Gastrocnemius medialis (tissue), 4 donors: ENCODE data around the gene CC2D2A. TPM values are rescaled to one million over a fixed set of nuclear protein-coding genes. Genes with fewer than 3 reads are reported as not detected.
A peak's percentile ranks its signal among the peaks of the same experiment; 100 is the strongest.

Source experiments
- ATAC-seq, 2 donors: fragments of 150-250 bp; one replicate each; pipeline ENCODE4 v1.9.1; 2016
- DNase-seq, 2 donors: peaks; one replicate each; pipeline ENCODE4 v3.0.0-alpha.2; 2019
- H3K27ac ChIP-seq, 4 donors: fragments of 200-600 bp; sonication (generic); 1 replicate in 1 of 4; 2 replicates in 3 of 4; pipeline ENCODE4 v1.5.1; 2016 to 2018; ENCODE audit warnings: mild to moderate bottlenecking in 2 of 4, moderate library complexity in 1 of 4
- H3K27me3 ChIP-seq, 3 donors: fragments of 200-600 bp; sonication (generic) in 2 of 3; 1 replicate in 1 of 3; 2 replicates in 2 of 3; pipeline versions ENCODE4 v1.5.1 to v1.6.0; 2016 to 2019; ENCODE audit warnings: mild to moderate bottlenecking in 1 of 3, moderate library complexity in 1 of 3
- H3K36me3 ChIP-seq, 2 donors: fragments of 200-600 bp; sonication (generic) in 1 of 2; one replicate each; pipeline ENCODE4 v1.5.1; 2017 to 2018
- H3K4me1 ChIP-seq, 2 donors: fragments of 200-600 bp; sonication (generic) in 1 of 2; one replicate each; pipeline ENCODE4 v1.5.1; 2016 to 2017; ENCODE audit warnings: mild to moderate bottlenecking in 2 of 2
- H3K4me3 ChIP-seq, 4 donors: fragments of 200-600 bp; sonication (generic) in 3 of 4; 1 replicate in 1 of 4; 2 replicates in 3 of 4; pipeline ENCODE4 v1.5.1; 2016 to 2019; ENCODE audit warnings: mild to moderate bottlenecking in 2 of 4
- H3K9me3 ChIP-seq, 3 donors: fragments of 200-600 bp; sonication (generic) in 2 of 3; 1 replicate in 1 of 3; 2 replicates in 2 of 3; pipeline ENCODE4 v1.5.1; 2016 to 2019
- POLR2A ChIP-seq, 2 donors: fragments of 450-650 bp; IDR thresholded peaks; one replicate each; pipeline ENCODE4 v1.6.1; 2017; ENCODE audit warnings: antibody characterized with exemption in 2 of 2, mild to moderate bottlenecking in 2 of 2, moderate library complexity in 2 of 2
- in situ Hi-C, 4 donors: fragments of 200-750 bp; cut with MboI; loops; one replicate each; pipeline versions ENCODE4 v1.15.0 to v1.8.0; 2017; ENCODE audit warnings: low sequenced_read_pairs in 4 of 4
- intact Hi-C: fragments of 100-400 bp; cut with DNase I; formaldehyde crosslinking; loops from one replicate; pipeline ENCODE4 v1.15.1; 2023; ENCODE audit warnings: low total_unique reads
- total RNA-seq, 4 donors: library from RNA; depleted of rRNA; stranded (reverse); fragments of >200 nt; gene quantifications; one replicate each; pipeline versions ENCODE4 v1.1.0 to v1.2.3, GENCODE V29; 2016
- TF ChIP-seq, protein P1 (sequence below), 5 experiments: fragments of 450-650 bp in 3 of 5; fragments of 200-600 bp in 2 of 5; sonication (generic) in 2 of 5; IDR thresholded peaks in 4 of 5; conservative IDR thresholded peaks in 1 of 5; 1 replicate in 4 of 5; 2 replicates in 1 of 5; pipeline ENCODE4 v1.5.1; 2016 to 2019; ENCODE audit warnings: antibody characterized with exemption in 5 of 5, mild to moderate bottlenecking in 3 of 5, moderate library complexity in 3 of 5

The CC2D2A gene
- total RNA-seq: 1 to 10 TPM; 1.1 to 4.0 (median 2.9) TPM

DNA sequence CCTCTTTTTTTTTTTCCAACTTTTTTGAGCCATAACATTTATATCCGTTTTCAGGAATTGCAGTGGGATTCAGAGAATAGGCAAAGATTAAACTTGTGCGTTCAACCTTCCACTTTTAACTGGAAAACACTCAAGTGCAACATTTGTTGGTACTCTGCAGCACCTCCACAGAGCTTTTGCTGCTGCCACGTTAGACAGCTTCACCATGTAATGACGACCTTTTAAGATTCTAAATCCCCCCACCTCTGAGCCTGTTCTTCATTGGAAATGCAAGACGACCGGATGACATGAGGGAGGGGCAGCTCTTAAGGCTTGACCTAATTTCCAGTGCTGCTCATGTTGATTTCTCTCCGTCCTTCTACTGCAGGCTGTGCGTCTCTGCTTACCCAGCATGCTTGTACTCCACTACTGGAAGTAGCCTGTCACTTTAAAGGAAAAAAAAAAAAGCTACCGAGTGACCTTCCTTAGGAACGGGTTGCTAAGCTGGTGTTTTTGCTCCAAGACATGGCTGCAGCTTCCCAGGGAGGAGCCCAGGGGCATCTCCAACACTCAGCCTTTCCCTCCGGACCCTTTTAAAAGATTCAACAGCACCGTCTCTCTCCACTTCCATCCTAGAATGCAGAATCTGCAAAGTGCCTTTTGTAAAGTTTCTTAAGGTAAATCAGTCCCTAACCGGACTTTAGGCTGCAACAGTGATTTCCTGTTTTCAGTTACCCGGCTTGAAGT lies at the start of gene CC2D2A:
CC2D2A (plus strand) TSS at position 481 of the 726 bp plus-strand sequence. CDS start 6,051 bp downstream, outside the sequence.
- intact Hi-C loops: loop anchor here (5.0 to 10.0 kb wide), 2 partner anchors 335 to 1987 kb away; partner anchors contain the start of gene RAB28
- DNase-seq (peak in 1 of 2 donors; percentile 12), ATAC-seq (peak; percentile 64 to 82)
- TF ChIP-seq, protein P1, sequence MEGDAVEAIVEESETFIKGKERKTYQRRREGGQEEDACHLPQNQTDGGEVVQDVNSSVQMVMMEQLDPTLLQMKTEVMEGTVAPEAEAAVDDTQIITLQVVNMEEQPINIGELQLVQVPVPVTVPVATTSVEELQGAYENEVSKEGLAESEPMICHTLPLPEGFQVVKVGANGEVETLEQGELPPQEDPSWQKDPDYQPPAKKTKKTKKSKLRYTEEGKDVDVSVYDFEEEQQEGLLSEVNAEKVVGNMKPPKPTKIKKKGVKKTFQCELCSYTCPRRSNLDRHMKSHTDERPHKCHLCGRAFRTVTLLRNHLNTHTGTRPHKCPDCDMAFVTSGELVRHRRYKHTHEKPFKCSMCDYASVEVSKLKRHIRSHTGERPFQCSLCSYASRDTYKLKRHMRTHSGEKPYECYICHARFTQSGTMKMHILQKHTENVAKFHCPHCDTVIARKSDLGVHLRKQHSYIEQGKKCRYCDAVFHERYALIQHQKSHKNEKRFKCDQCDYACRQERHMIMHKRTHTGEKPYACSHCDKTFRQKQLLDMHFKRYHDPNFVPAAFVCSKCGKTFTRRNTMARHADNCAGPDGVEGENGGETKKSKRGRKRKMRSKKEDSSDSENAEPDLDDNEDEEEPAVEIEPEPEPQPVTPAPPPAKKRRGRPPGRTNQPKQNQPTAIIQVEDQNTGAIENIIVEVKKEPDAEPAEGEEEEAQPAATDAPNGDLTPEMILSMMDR (IDR thresholded peaks at IDR 0.05 in 4 of 5, conservative IDR thresholded peaks at IDR 0.05 in 1 of 5): no peak
- no peak for TF ChIP-seq POLR2A (IDR thresholded peaks at IDR 0.05)
- H3K4me1 ChIP-seq: peaks cover 26 to 29% of the 10 kb centered on the region in 2 donors
- peak within 1 kb of the TSS in 3 of 4 donors; percentile 2 to 32 (median 24) for H3K27ac ChIP-seq
- peak within 1 kb of the TSS; percentile 50 to 67 (median 62) for H3K4me3 ChIP-seq
- no peaks in the 10 kb centered on the region for H3K9me3 ChIP-seq
- in situ Hi-C loops: loop anchor here in 3 of 4 donors (10.0 to 25.0 kb wide), 2 partner anchors 457 to 535 kb away; partner anchors contain the start of gene CPEB2 (in 2 of the 3)
- no peaks in the 10 kb centered on the region for H3K36me3 ChIP-seq
- H3K27me3 ChIP-seq: no peaks in the 10 kb centered on the region

DNA sequence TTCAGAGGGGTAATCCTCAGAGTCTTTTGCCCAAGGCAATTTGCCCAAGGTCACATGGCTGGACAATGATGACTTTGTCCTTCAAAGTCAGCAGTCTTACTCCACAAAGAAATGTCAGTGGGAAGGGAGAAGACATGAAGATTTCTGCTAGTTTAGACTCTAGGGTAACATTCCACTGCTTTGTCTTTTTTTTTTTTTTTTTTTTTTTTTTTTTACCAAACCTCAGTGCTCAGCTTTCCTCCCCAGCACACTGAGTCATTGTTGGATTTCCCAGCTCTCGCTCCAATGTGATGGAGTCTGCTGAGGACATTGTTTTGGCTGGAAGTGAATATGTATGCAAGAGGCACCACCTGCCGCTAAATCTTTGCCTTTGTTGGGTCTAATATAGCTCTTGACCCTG lies 49.0 kb upstream of the CC2D2A start:
- Histone ChIP-seq H3K27ac (no peak overlapping the region), H3K9me3 (no peaks in the 10 kb centered on the region), H3K4me1 (no peaks in the 10 kb centered on the region), H3K27me3 (no peaks in the 10 kb centered on the region), H3K4me3 (no peak overlapping the region), H3K36me3 (no peaks in the 10 kb centered on the region)
- intact Hi-C loops: no loop called here
- ATAC-seq: peak; percentile 51 to 77
- in situ Hi-C loops: no loop called here
- TF ChIP-seq, protein P1 (IDR thresholded peaks at IDR 0.05 in 4 of 5, conservative IDR thresholded peaks at IDR 0.05 in 1 of 5): no peak
- TF ChIP-seq POLR2A (IDR thresholded peaks at IDR 0.05): no peak
- DNase-seq: no peak

DNA sequence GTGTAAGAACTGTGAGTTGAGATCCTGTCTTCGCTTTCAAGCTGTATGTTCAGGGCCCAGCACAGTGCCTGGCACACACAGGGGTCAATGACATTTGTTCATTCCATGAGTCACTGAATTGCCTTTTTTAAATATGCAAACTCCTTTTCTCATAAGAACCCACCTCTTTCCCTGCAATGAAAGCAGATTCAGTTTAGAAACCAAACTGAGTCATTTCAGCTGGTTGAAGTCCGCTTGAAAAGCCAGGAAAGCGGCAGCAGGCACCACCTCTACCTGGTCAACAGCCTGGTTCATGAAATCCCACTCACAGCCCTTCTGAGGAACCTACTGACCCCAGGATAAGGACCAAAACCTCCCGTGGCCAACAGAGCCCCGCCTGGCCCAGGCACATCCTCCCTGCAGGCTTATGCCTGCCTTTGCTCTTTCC lies 46.4 kb upstream of the CC2D2A start:
- in situ Hi-C loops (no loop called here), intact Hi-C loops (no loop called here)
- Histone ChIP-seq H3K9me3 (no peaks in the 10 kb centered on the region), H3K27ac (no peak overlapping the region), H3K4me3 (no peak overlapping the region), H3K36me3 (no peaks in the 10 kb centered on the region), H3K4me1 (no peaks in the 10 kb centered on the region), H3K27me3 (no peaks in the 10 kb centered on the region)
- ATAC-seq (no peak), DNase-seq (no peak)
- TF ChIP-seq, protein P1 (IDR thresholded peaks at IDR 0.05 in 4 of 5, conservative IDR thresholded peaks at IDR 0.05 in 1 of 5): no peak
- TF ChIP-seq POLR2A (IDR thresholded peaks at IDR 0.05): no peak

DNA sequence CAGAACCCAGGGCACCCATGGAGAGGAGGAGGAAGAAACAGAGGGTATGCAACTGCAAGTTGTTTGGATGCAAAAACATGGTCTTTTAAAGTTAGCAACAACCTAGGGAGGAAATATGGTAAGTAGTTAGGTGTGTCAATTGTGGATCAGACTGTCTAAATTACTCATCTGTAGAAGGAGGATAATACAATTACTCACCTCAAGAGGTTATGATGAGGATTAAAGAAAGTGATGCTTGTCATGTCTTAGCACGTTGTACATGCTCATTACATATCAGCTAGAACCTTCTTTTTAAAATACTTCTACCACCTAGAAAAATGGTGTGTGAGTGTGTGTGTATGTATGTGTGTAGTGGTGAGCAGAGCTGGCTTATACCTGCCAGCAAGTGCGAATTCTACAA lies 44.2 kb upstream of the CC2D2A start:
- no peaks in the 10 kb centered on the region for H3K36me3 ChIP-seq
- no peak overlapping the region for H3K27ac ChIP-seq
- no peak for ATAC-seq
- H3K9me3 ChIP-seq: no peaks in the 10 kb centered on the region
- DNase-seq: no peak
- intact Hi-C loops (no loop called here), in situ Hi-C loops (no loop called here)
- H3K27me3 ChIP-seq: no peaks in the 10 kb centered on the region
- TF ChIP-seq, protein P1 (IDR thresholded peaks at IDR 0.05 in 4 of 5, conservative IDR thresholded peaks at IDR 0.05 in 1 of 5): no peak
- TF ChIP-seq POLR2A (IDR thresholded peaks at IDR 0.05): no peak
- no peaks in the 10 kb centered on the region for H3K4me1 ChIP-seq
- H3K4me3 ChIP-seq: no peak overlapping the region
